ENCODE measurements around the gene GALNS.

GRCh38 chr16:88853325-88853941 is 3.3 kb downstream of the GALNS start:
- TF ChIP-seq CTCF (IDR thresholded peaks at IDR 0.05), result no peak
- TF ChIP-seq POLR2A (IDR thresholded peaks at IDR 0.05), result no peak
